MM.1S (cell line): ENCODE data around the gene UBAC2.
A peak's percentile ranks its signal among the peaks of the same experiment; 100 is the strongest.

Experiments used
- DNase-seq: peaks from one replicate; pipeline ENCODE4 v3.0.0-alpha.2; 2015
- H2AFZ ChIP-seq: fragments of 300-600 bp; sonication (generic); 2 replicates; pipeline ENCODE4 v1.6.0; 2016; ENCODE audit warnings: antibody characterized with exemption, low read length
- H3F3A ChIP-seq: fragments of 300-600 bp; sonication (generic); 2 replicates; pipeline ENCODE4 v1.6.1; 2016; ENCODE audit warnings: mild to moderate bottlenecking, antibody characterized with exemption, low read length, moderate library complexity, mixed read lengths; ENCODE audit not compliant: insufficient read depth
- H3K27ac ChIP-seq: fragments of 300-600 bp; sonication (generic); 2 replicates; pipeline ENCODE4 v1.5.1; 2016; ENCODE audit warnings: mild to moderate bottlenecking, low read length
- H3K27me3 ChIP-seq: fragments of 300-600 bp; sonication (generic); replicated peaks from 2 replicates; pipeline ENCODE4 v1.6.0; 2016; ENCODE audit warnings: low read length; ENCODE audit not compliant: insufficient read depth
- H3K36me3 ChIP-seq: fragments of 300-600 bp; sonication (generic); replicated peaks from 2 replicates; pipeline ENCODE4 v1.6.1; 2016; ENCODE audit warnings: mild to moderate bottlenecking, low read length, mixed read lengths; ENCODE audit not compliant: insufficient read depth
- H3K4me1 ChIP-seq: fragments of 300-600 bp; sonication (generic); 2 replicates; pipeline ENCODE4 v1.6.1; 2016; ENCODE audit warnings: low read length, mixed read lengths
- H3K4me2 ChIP-seq: fragments of 300-600 bp; sonication (generic); 2 replicates; pipeline ENCODE4 v1.6.0; 2016; ENCODE audit warnings: low read depth, low read length
- H3K4me3 ChIP-seq: fragments of 300-600 bp; sonication (generic); 2 replicates; pipeline ENCODE4 v1.5.1; 2016; ENCODE audit warnings: low read length, mixed read lengths
- H3K79me2 ChIP-seq: fragments of 300-600 bp; sonication (generic); 2 replicates; pipeline ENCODE4 v1.6.1; 2016; ENCODE audit warnings: mixed run types, low read length, mixed read lengths
- H3K9ac ChIP-seq: fragments of 300-600 bp; sonication (generic); 2 replicates; pipeline ENCODE4 v1.6.1; 2016; ENCODE audit warnings: low read length, mixed read lengths
- H3K9me2 ChIP-seq: fragments of 300-600 bp; sonication (generic); replicated peaks from 2 replicates; pipeline ENCODE4 v1.6.1; 2016; ENCODE audit warnings: mild to moderate bottlenecking, low read length, mixed read lengths; ENCODE audit not compliant: insufficient read depth
- H3K9me3 ChIP-seq: fragments of 300-600 bp; sonication (generic); replicated peaks from 2 replicates; pipeline ENCODE4 v1.6.1; 2016; ENCODE audit warnings: mild to moderate bottlenecking, low read length, mixed read lengths; ENCODE audit not compliant: insufficient read depth
- H4K20me1 ChIP-seq: fragments of 300-600 bp; sonication (generic); 2 replicates; pipeline ENCODE4 v1.6.1; 2016; ENCODE audit warnings: mild to moderate bottlenecking, low read length, moderate library complexity, mixed read lengths; ENCODE audit not compliant: insufficient read depth
- CTCF ChIP-seq: fragments of 300-600 bp; sonication (generic); IDR thresholded peaks from 2 replicates; pipeline ENCODE4 v1.5.1; 2016; ENCODE audit warnings: antibody characterized with exemption, low read length, mixed read lengths
- EZH2 ChIP-seq: fragments of 300-600 bp; sonication (generic); optimal IDR thresholded peaks from 2 replicates; pipeline ENCODE3; 2017; ENCODE audit warnings: low read depth, mild to moderate bottlenecking, antibody characterized with exemption, low read length, mixed read lengths
- EZH2phosphoT487 ChIP-seq: fragments of 300-600 bp; sonication (generic); IDR thresholded peaks from 2 replicates; pipeline ENCODE4 v1.6.1; 2018; ENCODE audit warnings: antibody characterized with exemption, low read length

Gene UBAC2

GRCh38 chr13:99199541-99200431, 868 bp upstream of the UBAC2 start:
- Histone ChIP-seq H3F3A (peaks cover 25% of the 10 kb centered on the region), H3K4me1 (peaks cover 15% of the 10 kb centered on the region), H3K9ac (peak overlapping the region; percentile 95), H3K36me3 (no peaks in the 10 kb centered on the region), H4K20me1 (peaks cover 15% of the 10 kb centered on the region), H3K27me3 (peaks cover 23% of the 10 kb centered on the region), H3K4me2 (peak overlapping the region; percentile 96), H3K4me3 (peak overlapping the region; percentile 97), H3K9me2 (no peaks in the 10 kb centered on the region), H3K9me3 (no peaks in the 10 kb centered on the region), H3K79me2 (peaks cover 30% of the 10 kb centered on the region), H3K27ac (peak overlapping the region; percentile 53; the same call in 1 of the 2 replicates), H2AFZ (peak overlapping the region; percentile 100)
- no peak for DNase-seq
- no peak for TF ChIP-seq CTCF
- no peak for TF ChIP-seq EZH2phosphoT487
- no peak for TF ChIP-seq EZH2

- no peak for DNase-seq
- no peak overlapping the region for H3K27ac ChIP-seq
- no peak overlapping the region for H3K9ac ChIP-seq
- peaks cover 20% of the 10 kb centered on the region for H3K4me1 ChIP-seq
- H3K79me2 ChIP-seq, result peaks cover 66% of the 10 kb centered on the region
- H2AFZ ChIP-seq, result no peak overlapping the region
- no peaks in the 10 kb centered on the region for H3K36me3 ChIP-seq
- H3K4me3 ChIP-seq, result no peak overlapping the region; the same call in 1 of the 2 replicates
- peaks cover 25% of the 10 kb centered on the region for H3F3A ChIP-seq
- peak overlapping the region; percentile 72 for H3K4me2 ChIP-seq
- TF ChIP-seq EZH2phosphoT487 (no peak), EZH2 (no peak), CTCF (no peak)
- H3K9me2 ChIP-seq, result no peaks in the 10 kb centered on the region
- peaks cover 48% of the 10 kb centered on the region for H4K20me1 ChIP-seq
- peaks cover 47% of the 10 kb centered on the region for H3K27me3 ChIP-seq
- no peaks in the 10 kb centered on the region for H3K9me3 ChIP-seq
These were observed 3.2 kb downstream of the UBAC2 start for GRCh38 chr13:99203601-99204579.

- no peak for TF ChIP-seq EZH2phosphoT487
- TF ChIP-seq CTCF, result no peak
- no peak for TF ChIP-seq EZH2
- Histone ChIP-seq H3K27me3 (peaks cover 49% of the 10 kb centered on the region), H3F3A (peaks cover 15% of the 10 kb centered on the region), H3K36me3 (no peaks in the 10 kb centered on the region), H4K20me1 (peaks cover 51% of the 10 kb centered on the region), H3K9me3 (no peaks in the 10 kb centered on the region), H3K9ac (no peak overlapping the region), H3K27ac (no peak overlapping the region), H3K4me2 (no peak overlapping the region), H3K79me2 (peaks cover 72% of the 10 kb centered on the region), H3K4me1 (peaks cover 18% of the 10 kb centered on the region), H2AFZ (no peak overlapping the region), H3K9me2 (no peaks in the 10 kb centered on the region), H3K4me3 (no peak overlapping the region)
- DNase-seq, result no peak
These were observed 5.1 kb downstream of the UBAC2 start for GRCh38 chr13:99205621-99206220.
